K562 (cell line): ENCODE data around the gene RPL7L1. TPM values are rescaled to one million over a fixed set of nuclear protein-coding genes. Genes with fewer than 3 reads are reported as not detected.

Source experiments
- ATF1 ChIP-seq, 2 experiments: fragments of 450-650 bp in 1 of 2; IDR thresholded peaks; 2 replicates each; pipeline ENCODE4 v1.6.1; 2016; ENCODE audit warnings: missing compliant biosample characterization in 1 of 2, missing genetic modification characterization in 1 of 2
- CC2D1A ChIP-seq: fragments of 450-650 bp; IDR thresholded peaks from 2 replicates; pipeline ENCODE4 v1.6.1; 2017; ENCODE audit warnings: mild to moderate bottlenecking
- COPS2 ChIP-seq: fragments of 450-650 bp; conservative IDR thresholded peaks from 2 replicates; pipeline ENCODE4 v1.6.1; 2016; ENCODE audit warnings: mild to moderate bottlenecking, moderate library complexity
- FOXA1 ChIP-seq: fragments of 450-650 bp; IDR thresholded peaks from 2 replicates; pipeline ENCODE4 v1.6.1; 2016; ENCODE audit warnings: mild to moderate bottlenecking, borderline replicate concordance
- FOXP1 ChIP-seq: sonication (generic); formaldehyde crosslinking; IDR thresholded peaks from 2 replicates; pipeline ENCODE4 v1.8.0; 2022; ENCODE audit warnings: mild to moderate bottlenecking, missing genetic modification reagents
- GATAD2A ChIP-seq: fragments of 450-650 bp; IDR thresholded peaks from 2 replicates; pipeline ENCODE4 v1.6.1; 2017
- GTF2A2 ChIP-seq: IDR thresholded peaks from 2 replicates; pipeline ENCODE4 v1.6.1; 2016; ENCODE audit warnings: mild to moderate bottlenecking, missing genetic modification characterization, missing compliant biosample characterization
- HDAC8 ChIP-seq: fragments of 450-650 bp; IDR thresholded peaks from 2 replicates; pipeline ENCODE4 v1.6.1; 2016; ENCODE audit warnings: mild to moderate bottlenecking, missing genetic modification characterization, moderate library complexity, missing compliant biosample characterization
- KHSRP ChIP-seq: fragments of 450-650 bp; IDR thresholded peaks from 2 replicates; pipeline ENCODE4 v1.6.1; 2017
- MIER1 ChIP-seq: fragments of 450-650 bp; IDR thresholded peaks from 2 replicates; pipeline ENCODE4 v1.6.1; 2016; ENCODE audit warnings: antibody characterized with exemption, mild to moderate bottlenecking, low read depth
- NCOR1 ChIP-seq: fragments of 450-650 bp; IDR thresholded peaks from 2 replicates; pipeline ENCODE4 v1.6.1; 2016; ENCODE audit warnings: mild to moderate bottlenecking, moderate library complexity
- NFIX ChIP-seq: fragments of 250-450 bp; sonication (Bioruptor Pico); IDR thresholded peaks from 2 replicates; pipeline ENCODE4 v1.4.0; 2020; ENCODE audit warnings: low read depth, mild to moderate bottlenecking, moderate library complexity
- PYGO2 ChIP-seq: fragments of 450-650 bp; IDR thresholded peaks from 2 replicates; pipeline ENCODE4 v1.6.1; 2016; ENCODE audit warnings: mild to moderate bottlenecking, missing genetic modification characterization, moderate library complexity, missing compliant biosample characterization
- SIN3A ChIP-seq, 2 experiments: fragments of 150-350 bp in 1 of 2; IDR thresholded peaks; 2 replicates each; pipeline ENCODE4 v1.6.1; 2011 to 2016; ENCODE audit warnings: borderline replicate concordance in 2 of 2, low read depth in 2 of 2, low read length in 2 of 2, mild to moderate bottlenecking in 2 of 2, moderate library complexity in 2 of 2; ENCODE audit not compliant: control insufficient read depth in 1 of 2
- TCFL5 ChIP-seq: fragments of 250-450 bp; sonication (Bioruptor Pico); conservative IDR thresholded peaks from 2 replicates; pipeline ENCODE4 v1.6.1; 2021; ENCODE audit warnings: mild to moderate bottlenecking, moderate library complexity, matching md5 sums
- ZNF224 ChIP-seq: sonication (generic); formaldehyde crosslinking; IDR thresholded peaks from 2 replicates; pipeline ENCODE4 v1.8.0; 2022; ENCODE audit warnings: mild to moderate bottlenecking, missing genetic modification reagents
- polyA plus RNA-seq, 8 experiments: library from polyadenylated mRNA; depleted of rRNA in 4 of 8; stranded (reverse) in 5 of 8; unstranded in 3 of 8; fragments of >200 nt; fragmentation: Nextera tagmentation in 2 of 8; fragmentation: Illumina TruSeq in 1 of 8; extraction: Ambion mirVana in 2 of 8; extraction: Trizol in 1 of 8; gene quantifications; 2 replicates each; pipeline versions ENCODE4 v1.2.1 to v1.2.3, GENCODE V29; 2011 to 2014; ENCODE audit warnings: inconsistent platforms in 1 of 8, missing spikeins in 1 of 8
- total RNA-seq, 7 experiments: library from RNA; depleted of rRNA in 6 of 7; stranded (reverse); fragments of >200 nt in 6 of 7; fragmentation: Illumina TruSeq in 2 of 7; extraction: Trizol in 2 of 7; gene quantifications; 2 replicates each; pipeline versions ENCODE4 v1.2.1 to v1.2.3, GENCODE V29; 2011 to 2021; ENCODE audit warnings: low replicate concordance in 1 of 7
- TF ChIP-seq, protein P1 (sequence below), 2 experiments: fragments of 450-650 bp in 1 of 2; sonication (generic) in 1 of 2; formaldehyde crosslinking in 1 of 2; IDR thresholded peaks; 2 replicates each; pipeline versions ENCODE4 v1.7.1 to v1.9.0; 2016 to 2022; ENCODE audit warnings: inconsistent platforms in 1 of 2, mild to moderate bottlenecking in 1 of 2, missing genetic modification reagents in 1 of 2
- TF ChIP-seq, protein P2 (sequence below), 2 experiments: fragments of 250-450 bp in 1 of 2; fragments of 450-650 bp in 1 of 2; sonication (Bioruptor Pico) in 1 of 2; IDR thresholded peaks; 2 replicates each; pipeline versions ENCODE4 v1.6.1 to v1.8.0; 2016 to 2021; ENCODE audit warnings: mild to moderate bottlenecking in 2 of 2, moderate library complexity in 2 of 2, missing compliant biosample characterization in 1 of 2, missing genetic modification characterization in 1 of 2
- TF ChIP-seq, protein P3 (sequence below), 2 experiments: fragments of 450-650 bp in 1 of 2; sonication (generic) in 1 of 2; formaldehyde crosslinking; conservative IDR thresholded peaks; 2 replicates each; pipeline versions ENCODE4 v1.4.0 to v1.8.1; 2020 to 2022; ENCODE audit warnings: mild to moderate bottlenecking in 1 of 2, missing genetic modification reagents in 1 of 2

The RPL7L1 gene
- total and polyA plus RNA-seq, 9 of the 15 experiments (the other 6 are each of a cell fraction or from before 2014, with no cell fraction given) = 129 to 259 (median 164) TPM

DNA sequence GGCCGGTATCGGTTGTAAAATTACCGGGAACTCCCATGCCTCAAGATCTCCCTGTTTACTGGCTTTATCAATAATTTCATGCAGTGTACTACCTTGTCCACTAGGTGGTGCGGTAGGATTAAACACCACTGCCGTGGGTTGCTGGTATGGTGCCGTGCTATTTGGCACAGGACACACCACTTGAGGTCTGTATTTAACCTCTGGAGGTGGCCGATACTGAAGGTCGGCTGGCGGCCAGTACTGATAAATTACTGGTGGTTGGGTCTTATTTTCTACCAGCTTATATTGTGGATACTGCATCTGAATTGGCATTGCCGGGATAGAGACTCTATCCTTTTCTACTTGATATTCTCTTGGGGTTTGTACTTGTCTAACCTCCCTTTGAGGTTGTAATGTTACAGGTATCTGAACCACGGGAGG is 22.1 kb downstream of the RPL7L1 start (continued):
- TF ChIP-seq, protein P1, sequence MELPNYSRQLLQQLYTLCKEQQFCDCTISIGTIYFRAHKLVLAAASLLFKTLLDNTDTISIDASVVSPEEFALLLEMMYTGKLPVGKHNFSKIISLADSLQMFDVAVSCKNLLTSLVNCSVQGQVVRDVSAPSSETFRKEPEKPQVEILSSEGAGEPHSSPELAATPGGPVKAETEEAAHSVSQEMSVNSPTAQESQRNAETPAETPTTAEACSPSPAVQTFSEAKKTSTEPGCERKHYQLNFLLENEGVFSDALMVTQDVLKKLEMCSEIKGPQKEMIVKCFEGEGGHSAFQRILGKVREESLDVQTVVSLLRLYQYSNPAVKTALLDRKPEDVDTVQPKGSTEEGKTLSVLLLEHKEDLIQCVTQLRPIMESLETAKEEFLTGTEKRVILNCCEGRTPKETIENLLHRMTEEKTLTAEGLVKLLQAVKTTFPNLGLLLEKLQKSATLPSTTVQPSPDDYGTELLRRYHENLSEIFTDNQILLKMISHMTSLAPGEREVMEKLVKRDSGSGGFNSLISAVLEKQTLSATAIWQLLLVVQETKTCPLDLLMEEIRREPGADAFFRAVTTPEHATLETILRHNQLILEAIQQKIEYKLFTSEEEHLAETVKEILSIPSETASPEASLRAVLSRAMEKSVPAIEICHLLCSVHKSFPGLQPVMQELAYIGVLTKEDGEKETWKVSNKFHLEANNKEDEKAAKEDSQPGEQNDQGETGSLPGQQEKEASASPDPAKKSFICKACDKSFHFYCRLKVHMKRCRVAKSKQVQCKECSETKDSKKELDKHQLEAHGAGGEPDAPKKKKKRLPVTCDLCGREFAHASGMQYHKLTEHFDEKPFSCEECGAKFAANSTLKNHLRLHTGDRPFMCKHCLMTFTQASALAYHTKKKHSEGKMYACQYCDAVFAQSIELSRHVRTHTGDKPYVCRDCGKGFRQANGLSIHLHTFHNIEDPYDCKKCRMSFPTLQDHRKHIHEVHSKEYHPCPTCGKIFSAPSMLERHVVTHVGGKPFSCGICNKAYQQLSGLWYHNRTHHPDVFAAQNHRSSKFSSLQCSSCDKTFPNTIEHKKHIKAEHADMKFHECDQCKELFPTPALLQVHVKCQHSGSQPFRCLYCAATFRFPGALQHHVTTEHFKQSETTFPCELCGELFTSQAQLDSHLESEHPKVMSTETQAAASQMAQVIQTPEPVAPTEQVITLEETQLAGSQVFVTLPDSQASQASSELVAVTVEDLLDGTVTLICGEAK (IDR thresholded peaks at IDR 0.05) = no peak
- TF ChIP-seq, protein P1 (CRISPR knock-in tag; IDR thresholded peaks at IDR 0.05) = no peak
- no peak for TF ChIP-seq ZNF224 (CRISPR knock-in tag)
- TF ChIP-seq NFIX (CRISPR knock-in tag) = no peak
- TF ChIP-seq MIER1 = no peak
- no peak for TF ChIP-seq HDAC8 (tag)
- no peak for TF ChIP-seq FOXA1
- TF ChIP-seq GTF2A2 (tag) = no peak
- TF ChIP-seq, protein P2, sequence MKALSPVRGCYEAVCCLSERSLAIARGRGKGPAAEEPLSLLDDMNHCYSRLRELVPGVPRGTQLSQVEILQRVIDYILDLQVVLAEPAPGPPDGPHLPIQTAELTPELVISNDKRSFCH (CRISPR knock-in tag; IDR thresholded peaks at IDR 0.05) = no peak
- TF ChIP-seq, protein P2 (tag; IDR thresholded peaks at IDR 0.05) = peak; percentile 63; the same call in 1 of the 2 replicates
- TF ChIP-seq COPS2 = no peak
- TF ChIP-seq NCOR1 = peak; percentile 36; the same call in 1 of the 2 replicates
- no peak for TF ChIP-seq PYGO2 (tag)
- TF ChIP-seq, protein P3, sequence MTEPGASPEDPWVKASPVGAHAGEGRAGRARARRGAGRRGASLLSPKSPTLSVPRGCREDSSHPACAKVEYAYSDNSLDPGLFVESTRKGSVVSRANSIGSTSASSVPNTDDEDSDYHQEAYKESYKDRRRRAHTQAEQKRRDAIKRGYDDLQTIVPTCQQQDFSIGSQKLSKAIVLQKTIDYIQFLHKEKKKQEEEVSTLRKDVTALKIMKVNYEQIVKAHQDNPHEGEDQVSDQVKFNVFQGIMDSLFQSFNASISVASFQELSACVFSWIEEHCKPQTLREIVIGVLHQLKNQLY (CRISPR knock-in tag; conservative IDR thresholded peaks at IDR 0.05) = no peak
- no peak for TF ChIP-seq KHSRP
- peak; percentile 78 for TF ChIP-seq CC2D1A
- TF ChIP-seq TCFL5 (CRISPR knock-in tag) = no peak
- TF ChIP-seq SIN3A (IDR thresholded peaks at IDR 0.05; ENCODE audit: borderline replicate concordance in 2 of 2, control insufficient read depth in 1 of 2, low read depth in 2 of 2, low read length in 2 of 2) = no peak
- no peak for TF ChIP-seq FOXP1 (CRISPR knock-in tag)
- no peak for TF ChIP-seq GATAD2A
- TF ChIP-seq ATF1 (CRISPR knock-in tag; IDR thresholded peaks at IDR 0.05) = no peak
- TF ChIP-seq ATF1 (tag; IDR thresholded peaks at IDR 0.05) = no peak
